ENCODE results near the gene TMEM69. TPM values are rescaled to one million over a fixed set of nuclear protein-coding genes. Genes with fewer than 3 reads are reported as not detected.

TMEM69 gene
- polyA plus RNA-seq, 1 donor from 2014 or later: 28.6 TPM

GRCh38 chr1:45684402-45684801, 3.6 kb upstream of the TMEM69 start:
- Histone ChIP-seq H4K20me1 (ENCODE audit: insufficient read depth) (no peaks in the 10 kb centered on the region), H3K36me3 (ENCODE audit: insufficient read depth, low read length) (no peaks in the 10 kb centered on the region), H3K27me3 (ENCODE audit: insufficient read depth, low read depth, low read length) (no peaks in the 10 kb centered on the region), H3K9ac (ENCODE audit: low read length) (no peak overlapping the region), H3F3A (ENCODE audit: insufficient read depth, low read length, poor library complexity, severe bottlenecking) (peaks cover 12% of the 10 kb centered on the region), H3K4me2 (ENCODE audit: low read length) (peak overlapping the region; percentile 55), H3K9me3 (ENCODE audit: low read length) (no peaks in the 10 kb centered on the region), H3K79me2 (replicated peaks; ENCODE audit: insufficient read depth, low read length) (peaks cover 77% of the 10 kb centered on the region), H2AFZ (ENCODE audit: low read depth, low read length) (no peak overlapping the region), H3K4me3 (ENCODE audit: low read length) (peak overlapping the region; percentile 93), H3K9me2 (ENCODE audit: insufficient read depth, low read length) (no peaks in the 10 kb centered on the region), H3K27ac (ENCODE audit: low read length) (no peak overlapping the region)
- TF ChIP-seq SMC3 (conservative IDR thresholded peaks at IDR 0.05; ENCODE audit: poor library complexity) (no peak), MXI1 (conservative IDR thresholded peaks at IDR 0.05; ENCODE audit: poor library complexity, severe bottlenecking) (no peak), EP300 (conservative IDR thresholded peaks at IDR 0.05; ENCODE audit: poor library complexity, severe bottlenecking) (no peak), EZH2 (IDR thresholded peaks at IDR 0.05; ENCODE audit: borderline replicate concordance, insufficient read depth, low read length, poor library complexity, severe bottlenecking) (no peak), RAD21 (conservative IDR thresholded peaks at IDR 0.05) (no peak)
- TF ChIP-seq, protein P1, sequence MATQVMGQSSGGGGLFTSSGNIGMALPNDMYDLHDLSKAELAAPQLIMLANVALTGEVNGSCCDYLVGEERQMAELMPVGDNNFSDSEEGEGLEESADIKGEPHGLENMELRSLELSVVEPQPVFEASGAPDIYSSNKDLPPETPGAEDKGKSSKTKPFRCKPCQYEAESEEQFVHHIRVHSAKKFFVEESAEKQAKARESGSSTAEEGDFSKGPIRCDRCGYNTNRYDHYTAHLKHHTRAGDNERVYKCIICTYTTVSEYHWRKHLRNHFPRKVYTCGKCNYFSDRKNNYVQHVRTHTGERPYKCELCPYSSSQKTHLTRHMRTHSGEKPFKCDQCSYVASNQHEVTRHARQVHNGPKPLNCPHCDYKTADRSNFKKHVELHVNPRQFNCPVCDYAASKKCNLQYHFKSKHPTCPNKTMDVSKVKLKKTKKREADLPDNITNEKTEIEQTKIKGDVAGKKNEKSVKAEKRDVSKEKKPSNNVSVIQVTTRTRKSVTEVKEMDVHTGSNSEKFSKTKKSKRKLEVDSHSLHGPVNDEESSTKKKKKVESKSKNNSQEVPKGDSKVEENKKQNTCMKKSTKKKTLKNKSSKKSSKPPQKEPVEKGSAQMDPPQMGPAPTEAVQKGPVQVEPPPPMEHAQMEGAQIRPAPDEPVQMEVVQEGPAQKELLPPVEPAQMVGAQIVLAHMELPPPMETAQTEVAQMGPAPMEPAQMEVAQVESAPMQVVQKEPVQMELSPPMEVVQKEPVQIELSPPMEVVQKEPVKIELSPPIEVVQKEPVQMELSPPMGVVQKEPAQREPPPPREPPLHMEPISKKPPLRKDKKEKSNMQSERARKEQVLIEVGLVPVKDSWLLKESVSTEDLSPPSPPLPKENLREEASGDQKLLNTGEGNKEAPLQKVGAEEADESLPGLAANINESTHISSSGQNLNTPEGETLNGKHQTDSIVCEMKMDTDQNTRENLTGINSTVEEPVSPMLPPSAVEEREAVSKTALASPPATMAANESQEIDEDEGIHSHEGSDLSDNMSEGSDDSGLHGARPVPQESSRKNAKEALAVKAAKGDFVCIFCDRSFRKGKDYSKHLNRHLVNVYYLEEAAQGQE (IDR thresholded peaks at IDR 0.05; ENCODE audit: borderline replicate concordance): no peak

GRCh38 chr1:45685308-45686014, 2.5 kb upstream of the TMEM69 start:
- Histone ChIP-seq H4K20me1 (ENCODE audit: insufficient read depth) (no peaks in the 10 kb centered on the region), H2AFZ (ENCODE audit: low read depth, low read length) (peak overlapping the region; percentile 89), H3K4me3 (ENCODE audit: low read length) (peak overlapping the region; percentile 93), H3K27me3 (ENCODE audit: insufficient read depth, low read depth, low read length) (no peaks in the 10 kb centered on the region), H3K36me3 (ENCODE audit: insufficient read depth, low read length) (no peaks in the 10 kb centered on the region), H3K9me3 (ENCODE audit: low read length) (no peaks in the 10 kb centered on the region), H3K4me2 (ENCODE audit: low read length) (peak overlapping the region; percentile 55), H3K9ac (ENCODE audit: low read length) (peak overlapping the region; percentile 90), H3K27ac (ENCODE audit: low read length) (peak overlapping the region; percentile 96), H3K79me2 (replicated peaks; ENCODE audit: insufficient read depth, low read length) (peaks cover 68% of the 10 kb centered on the region), H3F3A (ENCODE audit: insufficient read depth, low read length, poor library complexity, severe bottlenecking) (peaks cover 12% of the 10 kb centered on the region), H3K9me2 (ENCODE audit: insufficient read depth, low read length) (no peaks in the 10 kb centered on the region)
- TF ChIP-seq, protein P1 (IDR thresholded peaks at IDR 0.05; ENCODE audit: borderline replicate concordance): no peak
- TF ChIP-seq TAF1 (IDR thresholded peaks at IDR 0.05; ENCODE audit: low read depth) (no peak), EP300 (conservative IDR thresholded peaks at IDR 0.05; ENCODE audit: poor library complexity, severe bottlenecking) (no peak), RAD21 (conservative IDR thresholded peaks at IDR 0.05) (no peak), POLR2AphosphoS5 (IDR thresholded peaks at IDR 0.05) (no peak), EZH2 (IDR thresholded peaks at IDR 0.05; ENCODE audit: borderline replicate concordance, insufficient read depth, low read length, poor library complexity, severe bottlenecking) (no peak), MXI1 (conservative IDR thresholded peaks at IDR 0.05; ENCODE audit: poor library complexity, severe bottlenecking) (no peak), SMC3 (conservative IDR thresholded peaks at IDR 0.05; ENCODE audit: poor library complexity) (no peak)
- TF ChIP-seq, protein P2, sequence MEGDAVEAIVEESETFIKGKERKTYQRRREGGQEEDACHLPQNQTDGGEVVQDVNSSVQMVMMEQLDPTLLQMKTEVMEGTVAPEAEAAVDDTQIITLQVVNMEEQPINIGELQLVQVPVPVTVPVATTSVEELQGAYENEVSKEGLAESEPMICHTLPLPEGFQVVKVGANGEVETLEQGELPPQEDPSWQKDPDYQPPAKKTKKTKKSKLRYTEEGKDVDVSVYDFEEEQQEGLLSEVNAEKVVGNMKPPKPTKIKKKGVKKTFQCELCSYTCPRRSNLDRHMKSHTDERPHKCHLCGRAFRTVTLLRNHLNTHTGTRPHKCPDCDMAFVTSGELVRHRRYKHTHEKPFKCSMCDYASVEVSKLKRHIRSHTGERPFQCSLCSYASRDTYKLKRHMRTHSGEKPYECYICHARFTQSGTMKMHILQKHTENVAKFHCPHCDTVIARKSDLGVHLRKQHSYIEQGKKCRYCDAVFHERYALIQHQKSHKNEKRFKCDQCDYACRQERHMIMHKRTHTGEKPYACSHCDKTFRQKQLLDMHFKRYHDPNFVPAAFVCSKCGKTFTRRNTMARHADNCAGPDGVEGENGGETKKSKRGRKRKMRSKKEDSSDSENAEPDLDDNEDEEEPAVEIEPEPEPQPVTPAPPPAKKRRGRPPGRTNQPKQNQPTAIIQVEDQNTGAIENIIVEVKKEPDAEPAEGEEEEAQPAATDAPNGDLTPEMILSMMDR (IDR thresholded peaks at IDR 0.05; ENCODE audit: poor library complexity, severe bottlenecking): no peak

All from neural cell (in vitro differentiated cells).